ENCODE data around the gene RFC4. TPM values are rescaled to one million over a fixed set of nuclear protein-coding genes. Genes with fewer than 3 reads are reported as not detected.
"Not testable (repeated sequence)": the region's sequence is repeated elsewhere in the genome, so short reads cannot be mapped to it uniquely, and the experiment has no call there.

RFC4 gene
- total RNA-seq, 5 donors from 2014 or later (not counting 1 experiment from before 2014, with no cell fraction given) = 13.4 to 21.0 (median 19.2) TPM

DNA sequence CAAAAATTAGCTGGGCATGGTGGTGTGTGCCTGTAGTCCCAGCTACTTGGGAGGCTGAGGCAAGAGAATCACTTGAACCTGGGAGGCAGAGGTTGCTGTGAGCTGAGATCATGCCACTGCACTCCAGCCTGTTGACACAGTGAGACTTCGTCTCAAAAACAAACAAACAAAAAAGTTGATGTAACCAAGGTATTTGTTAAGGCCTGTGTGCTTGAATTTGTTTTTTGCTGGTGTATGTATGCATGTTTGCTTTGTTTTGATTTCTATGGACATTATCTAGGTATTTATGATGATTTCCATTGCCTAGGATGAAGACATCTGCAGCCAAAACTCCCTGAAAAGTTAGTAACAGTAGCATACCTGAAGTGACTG lies 16.1 kb upstream of the RFC4 start:
- H3K36me3 ChIP-seq (ENCODE audit: control insufficient read depth in 2 of 2, extremely low read depth in 1 of 2, insufficient read depth in 1 of 2, low read length in 1 of 2); H3K36me3 Mint-ChIP-seq; H3K4me3 Mint-ChIP-seq; ATAC-seq (replicated peaks in 1 of 4); H3K9me3 ChIP-seq; H3K9me3 Mint-ChIP-seq; H3K4me3 ChIP-seq (ENCODE audit: control insufficient read depth in 1 of 2, extremely low read depth in 1 of 2, low read length in 1 of 2); DNase-seq; H3K27ac ChIP-seq (ENCODE audit: low read length); H3K27ac Mint-ChIP-seq; POLR2A ChIA-PET: not testable (repeated sequence)
- H3K27me3 Mint-ChIP-seq = peaks cover 19 to 22% of the 10 kb centered on the region in 2 donors
- peaks cover 12 to 17% (median 13%) of the 10 kb centered on the region in 3 donors for H3K4me1 Mint-ChIP-seq
- no CpG with 5 or more reads among the region's 1 CpG for WGBS (ENCODE audit: insufficient coverage)
- Histone ChIP-seq H3K27me3 (replicated peaks in 1 of 2; ENCODE audit: control insufficient read depth in 2 of 2, extremely low read depth in 1 of 2, insufficient read depth in 2 of 2, low read length in 1 of 2) (peaks cover 0 to 28% of the 10 kb centered on the region in 2 experiments), H3K4me1 (ENCODE audit: control insufficient read depth in 1 of 2, extremely low read depth in 1 of 2, insufficient read depth in 2 of 2, low read length in 2 of 2) (peaks cover 2 to 21% of the 10 kb centered on the region in 2 experiments)
- CTCF ChIA-PET = interaction anchor here (0.5 to 2.9 kb wide), 10 partner anchors 16 to 892 kb away, joined by 3 to 12 read pairs (median 6); partner anchors contain the start of gene RFC4 (in 1 of the 2)

DNA sequence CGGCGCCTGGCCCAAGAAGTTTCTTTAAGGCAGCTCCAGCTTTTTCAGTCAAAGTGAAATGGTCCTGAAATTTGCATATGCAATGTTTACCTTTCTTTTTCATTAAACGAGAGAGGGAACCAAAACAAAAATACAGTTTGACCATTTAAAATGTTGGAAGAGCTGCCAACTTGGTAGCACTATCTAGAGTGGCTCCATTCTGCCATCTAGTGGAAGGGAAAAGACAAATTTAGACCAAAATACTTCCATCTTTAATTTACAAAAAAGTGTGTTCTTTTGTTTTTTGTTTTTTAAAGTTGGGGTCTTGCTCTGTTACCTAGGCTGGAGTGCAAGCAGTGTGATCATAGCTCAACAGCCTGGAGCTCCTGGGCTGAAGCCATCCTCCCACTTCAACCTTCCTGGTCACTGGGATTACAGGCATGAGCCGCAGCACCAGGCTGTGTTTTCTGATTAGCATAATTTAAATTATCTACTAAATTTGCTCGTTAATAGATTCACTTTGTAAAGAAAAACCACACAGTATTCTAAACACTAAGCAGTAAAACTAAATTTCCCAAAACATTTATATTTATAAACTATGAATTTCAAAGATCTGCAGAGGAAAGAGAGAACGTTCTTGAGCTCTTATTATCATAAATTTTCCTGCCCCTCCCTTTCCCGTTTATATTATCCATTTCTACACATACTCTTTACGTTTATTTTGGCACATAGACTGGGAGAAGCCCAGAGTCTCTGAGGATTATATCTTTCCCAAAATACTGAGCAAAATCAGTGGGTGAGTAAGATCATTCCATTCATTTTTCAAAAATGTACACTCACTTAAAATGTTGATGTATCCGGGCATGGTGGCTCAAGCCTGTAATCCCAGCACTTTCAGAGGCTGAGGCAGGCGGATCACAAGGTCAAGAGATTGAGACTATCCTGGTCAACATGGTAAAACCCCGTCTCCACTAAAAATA lies 15.4 kb upstream of the RFC4 start:
- H3K36me3 Mint-ChIP-seq = no peaks in the 10 kb centered on the region
- H3K27ac ChIP-seq (ENCODE audit: low read length) = no peak overlapping the region
- ATAC-seq (replicated peaks in 1 of 4) (peak in 1 of 4 experiments; percentile 48), DNase-seq (peak in 2 of 35 experiments; percentile 14 to 77)
- peaks cover 0 to 25% of the 10 kb centered on the region in 2 experiments for H3K27me3 ChIP-seq (replicated peaks in 1 of 2; ENCODE audit: control insufficient read depth in 2 of 2, extremely low read depth in 1 of 2, insufficient read depth in 2 of 2, low read length in 1 of 2)
- H3K4me3 Mint-ChIP-seq = no peak overlapping the region
- ChIA-PET CTCF (interaction anchor here (0.5 to 2.9 kb wide), 20 partner anchors 16 to 893 kb away, joined by 3 to 12 read pairs (median 4); partner anchors contain the start of genes DNAJB11 (in 1 of the 2) and RFC4 (in 1 of the 2)), POLR2A (interaction anchor here in 1 of 2 donors (0.8 kb wide), 1 partner anchor 38 kb away, joined by 5 read pairs; the partner anchor contains the start of gene EIF4A2)
- H3K36me3 ChIP-seq (ENCODE audit: control insufficient read depth in 2 of 2, extremely low read depth in 1 of 2, insufficient read depth in 1 of 2, low read length in 1 of 2) = no peaks in the 10 kb centered on the region
- WGBS (ENCODE audit: insufficient coverage) = 80% methylated on average over 1 of the region's 11 CpGs
- no peak overlapping the region for H3K4me3 ChIP-seq (ENCODE audit: control insufficient read depth in 1 of 2, extremely low read depth in 1 of 2, low read length in 1 of 2)
- H3K4me1 Mint-ChIP-seq = peaks cover 12 to 14% (median 12%) of the 10 kb centered on the region in 3 donors
- H3K27me3 Mint-ChIP-seq = peaks cover 19 to 22% of the 10 kb centered on the region in 2 donors
- no peak overlapping the region for H3K27ac Mint-ChIP-seq
- H3K4me1 ChIP-seq (ENCODE audit: control insufficient read depth in 1 of 2, extremely low read depth in 1 of 2, insufficient read depth in 2 of 2, low read length in 2 of 2) = peaks cover 2 to 17% of the 10 kb centered on the region in 2 experiments
- H3K9me3 ChIP-seq = no peaks in the 10 kb centered on the region
- H3K9me3 Mint-ChIP-seq = no peaks in the 10 kb centered on the region

DNA sequence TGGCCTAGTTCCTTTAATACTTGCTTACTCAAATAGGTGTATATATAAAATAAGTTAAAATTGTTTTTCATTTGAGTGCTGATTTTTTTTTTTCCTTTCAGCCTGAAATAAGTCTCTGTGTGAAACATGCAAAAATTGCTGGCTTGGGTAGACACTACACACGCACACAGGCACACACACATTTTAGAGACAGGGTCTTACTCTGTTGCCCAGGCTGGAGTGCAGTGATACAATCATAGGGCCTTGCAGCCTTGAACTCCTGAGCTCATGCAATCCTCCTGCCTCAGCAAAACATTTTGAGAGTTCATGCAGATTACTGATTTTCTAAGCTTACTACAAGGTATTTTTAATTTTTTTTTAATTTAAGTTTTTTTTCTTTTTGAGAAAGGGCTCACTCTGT lies 12.7 kb upstream of the RFC4 start:
- H3K9me3 Mint-ChIP-seq = no peaks in the 10 kb centered on the region
- no CpG with 5 or more reads among the region's 1 CpG for WGBS (ENCODE audit: insufficient coverage)
- H3K27me3 Mint-ChIP-seq = peaks cover 0 to under 1% of the 10 kb centered on the region in 2 donors
- no peak for ATAC-seq (replicated peaks in 1 of 4)
- no peaks in the 10 kb centered on the region for H3K4me1 Mint-ChIP-seq
- H3K27me3 ChIP-seq (replicated peaks in 1 of 2; ENCODE audit: control insufficient read depth in 2 of 2, extremely low read depth in 1 of 2, insufficient read depth in 2 of 2, low read length in 1 of 2) = no peaks in the 10 kb centered on the region
- POLR2A ChIA-PET = interaction anchor here in 1 of 2 donors (0.6 kb wide), 1 partner anchor 36 kb away, joined by 3 read pairs; the partner anchor contains the start of gene EIF4A2
- no peaks in the 10 kb centered on the region for H3K4me1 ChIP-seq (ENCODE audit: control insufficient read depth in 1 of 2, extremely low read depth in 1 of 2, insufficient read depth in 2 of 2, low read length in 2 of 2)
- no peak overlapping the region for H3K4me3 Mint-ChIP-seq
- DNase-seq = no peak
- H3K27ac Mint-ChIP-seq = no peak overlapping the region
- H3K27ac ChIP-seq (ENCODE audit: low read length) = no peak overlapping the region
- no peak overlapping the region for H3K4me3 ChIP-seq (ENCODE audit: control insufficient read depth in 1 of 2, extremely low read depth in 1 of 2, low read length in 1 of 2)
- no peaks in the 10 kb centered on the region for H3K36me3 ChIP-seq (ENCODE audit: control insufficient read depth in 2 of 2, extremely low read depth in 1 of 2, insufficient read depth in 1 of 2, low read length in 1 of 2)
- no peaks in the 10 kb centered on the region for H3K36me3 Mint-ChIP-seq
- no peaks in the 10 kb centered on the region for H3K9me3 ChIP-seq
- CTCF ChIA-PET = interaction anchor here (0.7 to 1.8 kb wide), 9 partner anchors 12 to 836 kb away, joined by 3 to 10 read pairs (median 5); no protein-coding TSS in a partner anchor

GRCh38 chr3:186818516-186818915 lies 12.2 kb upstream of the RFC4 start:
- Mint-ChIP-seq H3K27me3 (no peaks in the 10 kb centered on the region), H3K9me3 (no peaks in the 10 kb centered on the region), H3K4me1 (no peaks in the 10 kb centered on the region), H3K27ac (no peak overlapping the region), H3K4me3 (no peak overlapping the region), H3K36me3 (no peaks in the 10 kb centered on the region)
- ChIA-PET CTCF (interaction anchor here (0.7 to 1.8 kb wide), 6 partner anchors 11 to 836 kb away, joined by 3 to 9 read pairs (median 5); no protein-coding TSS in a partner anchor), POLR2A (interaction anchor here in 1 of 2 donors (0.6 kb wide), 2 partner anchors 15 to 35 kb away, joined by 3 to 6 read pairs; partner anchors contain the start of gene EIF4A2)
- Histone ChIP-seq H3K27ac (ENCODE audit: low read length) (no peak overlapping the region), H3K27me3 (replicated peaks in 1 of 2; ENCODE audit: control insufficient read depth in 2 of 2, extremely low read depth in 1 of 2, insufficient read depth in 2 of 2, low read length in 1 of 2) (no peaks in the 10 kb centered on the region), H3K36me3 (ENCODE audit: control insufficient read depth in 2 of 2, extremely low read depth in 1 of 2, insufficient read depth in 1 of 2, low read length in 1 of 2) (no peaks in the 10 kb centered on the region), H3K4me1 (ENCODE audit: control insufficient read depth in 1 of 2, extremely low read depth in 1 of 2, insufficient read depth in 2 of 2, low read length in 2 of 2) (no peaks in the 10 kb centered on the region), H3K9me3 (no peaks in the 10 kb centered on the region), H3K4me3 (ENCODE audit: control insufficient read depth in 1 of 2, extremely low read depth in 1 of 2, low read length in 1 of 2) (no peak overlapping the region)
- 67% methylated on average over 1 of the region's 5 CpGs for WGBS (ENCODE audit: insufficient coverage)
- ATAC-seq (replicated peaks in 1 of 4) = no peak
- no peak for DNase-seq

GRCh38 chr3:186815435-186815834 lies 9.2 kb upstream of the RFC4 start:
- Histone ChIP-seq H3K4me3 (ENCODE audit: control insufficient read depth in 1 of 2, extremely low read depth in 1 of 2, low read length in 1 of 2) (no peak overlapping the region), H3K27ac (ENCODE audit: low read length) (no peak overlapping the region), H3K4me1 (ENCODE audit: control insufficient read depth in 1 of 2, extremely low read depth in 1 of 2, insufficient read depth in 2 of 2, low read length in 2 of 2) (no peaks in the 10 kb centered on the region), H3K27me3 (replicated peaks in 1 of 2; ENCODE audit: control insufficient read depth in 2 of 2, extremely low read depth in 1 of 2, insufficient read depth in 2 of 2, low read length in 1 of 2) (peaks cover 0 to 2% of the 10 kb centered on the region in 2 experiments), H3K9me3 (no peaks in the 10 kb centered on the region), H3K36me3 (ENCODE audit: control insufficient read depth in 2 of 2, extremely low read depth in 1 of 2, insufficient read depth in 1 of 2, low read length in 1 of 2) (no peaks in the 10 kb centered on the region)
- Mint-ChIP-seq H3K9me3 (no peaks in the 10 kb centered on the region), H3K27ac (no peak overlapping the region), H3K27me3 (peaks cover 0 to 2% of the 10 kb centered on the region in 2 donors), H3K4me1 (no peaks in the 10 kb centered on the region), H3K36me3 (no peaks in the 10 kb centered on the region), H3K4me3 (no peak overlapping the region)
- POLR2A ChIA-PET = interaction anchor here in 1 of 2 donors (0.6 kb wide), 1 partner anchor 15 kb away, joined by 4 read pairs; no protein-coding TSS in a partner anchor
- no peak for ATAC-seq (replicated peaks in 1 of 4)
- WGBS (ENCODE audit: insufficient coverage) = 83% methylated on average over 1 of the region's 1 CpG
- no peak for DNase-seq
- CTCF ChIA-PET = no interaction called here

DNA sequence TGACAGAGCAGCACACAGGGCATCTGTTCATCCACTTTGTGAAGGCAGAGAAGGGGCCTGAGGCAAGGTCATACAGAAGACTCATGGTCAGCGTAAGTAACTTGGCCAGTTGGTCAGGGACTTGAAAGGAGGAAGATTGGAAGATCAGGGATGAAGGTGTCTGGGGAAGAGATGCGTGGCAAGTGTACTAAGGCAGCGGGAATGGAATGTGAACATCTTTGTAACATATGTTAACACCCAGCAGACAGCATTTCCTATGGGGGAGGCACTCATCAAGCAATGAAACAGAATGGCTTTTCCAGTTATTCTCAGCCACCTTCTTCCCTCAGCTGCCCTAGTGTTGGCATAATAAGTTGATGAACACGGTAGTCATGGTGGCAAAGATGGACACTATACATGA lies 7.8 kb upstream of the RFC4 start:
- Histone ChIP-seq H3K4me1 (ENCODE audit: control insufficient read depth in 1 of 2, extremely low read depth in 1 of 2, insufficient read depth in 2 of 2, low read length in 2 of 2) (no peaks in the 10 kb centered on the region), H3K4me3 (ENCODE audit: control insufficient read depth in 1 of 2, extremely low read depth in 1 of 2, low read length in 1 of 2) (no peak overlapping the region), H3K9me3 (no peaks in the 10 kb centered on the region), H3K27ac (ENCODE audit: low read length) (no peak overlapping the region), H3K36me3 (ENCODE audit: control insufficient read depth in 2 of 2, extremely low read depth in 1 of 2, insufficient read depth in 1 of 2, low read length in 1 of 2) (no peaks in the 10 kb centered on the region), H3K27me3 (replicated peaks in 1 of 2; ENCODE audit: control insufficient read depth in 2 of 2, extremely low read depth in 1 of 2, insufficient read depth in 2 of 2, low read length in 1 of 2) (peaks cover 0 to 2% of the 10 kb centered on the region in 2 experiments)
- ChIA-PET CTCF (no interaction called here), POLR2A (no interaction called here)
- Mint-ChIP-seq H3K27me3 (peaks cover 0 to 2% of the 10 kb centered on the region in 2 donors), H3K27ac (no peak overlapping the region), H3K9me3 (no peaks in the 10 kb centered on the region), H3K36me3 (no peaks in the 10 kb centered on the region), H3K4me1 (no peaks in the 10 kb centered on the region), H3K4me3 (no peak overlapping the region)
- 67% methylated on average over 1 of the region's 4 CpGs for WGBS (ENCODE audit: insufficient coverage)
- ATAC-seq (replicated peaks in 1 of 4) (no peak), DNase-seq (no peak)

Measured in T-cell (primary cell).